ENCODE measurements around the gene GLYR1. TPM values are rescaled to one million over a fixed set of nuclear protein-coding genes. Genes with fewer than 3 reads are reported as not detected.

The GLYR1 gene
- total RNA-seq, 4 donors from 2014 or later: 86.0 to 129 (median 97.0) TPM

DNA sequence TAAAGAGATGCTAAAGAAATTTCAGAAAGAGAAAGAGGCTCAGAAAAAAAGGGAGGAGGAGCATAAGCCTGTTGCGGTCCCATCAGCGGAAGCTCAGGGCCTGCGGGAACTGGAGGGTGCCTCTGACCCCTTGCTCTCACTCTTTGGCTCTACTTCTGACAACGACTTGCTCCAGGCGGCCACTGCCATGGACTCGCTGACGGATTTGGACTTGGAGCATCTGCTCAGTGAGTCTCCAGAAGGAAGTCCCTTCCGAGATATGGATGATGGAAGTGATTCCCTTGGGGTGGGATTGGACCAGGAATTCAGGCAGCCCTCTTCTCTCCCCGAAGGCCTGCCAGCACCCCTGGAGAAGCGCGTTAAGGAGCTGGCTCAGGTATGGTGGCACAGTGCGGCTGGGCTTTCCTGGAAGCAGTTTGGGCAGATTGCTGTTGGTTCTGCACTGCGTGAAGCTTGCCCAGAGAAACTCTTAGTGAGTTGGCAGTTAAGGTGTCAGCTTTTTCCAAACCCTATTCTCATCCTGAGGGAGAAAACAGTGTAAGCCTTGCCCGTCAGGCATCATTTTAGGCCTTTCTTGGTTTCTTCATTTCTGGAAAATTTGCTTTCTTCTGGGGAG lies 13.7 kb upstream of the GLYR1 start:
- H3K4me3 ChIP-seq: no peak overlapping the region
- no peak for ATAC-seq
- peaks cover 0 to 17% (median 0%) of the 10 kb centered on the region in 3 donors for H3K4me1 ChIP-seq
- peaks cover 0 to 83% of the 10 kb centered on the region in 2 donors for H3K36me3 ChIP-seq
- no peak overlapping the region for H3K27ac ChIP-seq
- 80 to 94% methylated on average over 6 of the region's 14 CpGs for WGBS, 2 donors (ENCODE audit: low coverage in 1 of 2)
- H3K27me3 ChIP-seq: no peaks in the 10 kb centered on the region
- no peaks in the 10 kb centered on the region for H3K9me3 ChIP-seq
- TF ChIP-seq EP300 (IDR thresholded peaks at IDR 0.05) (no peak), POLR2A (IDR thresholded peaks at IDR 0.05) (no peak), POLR2AphosphoS5 (IDR thresholded peaks at IDR 0.05) (no peak)
- TF ChIP-seq, protein P1, sequence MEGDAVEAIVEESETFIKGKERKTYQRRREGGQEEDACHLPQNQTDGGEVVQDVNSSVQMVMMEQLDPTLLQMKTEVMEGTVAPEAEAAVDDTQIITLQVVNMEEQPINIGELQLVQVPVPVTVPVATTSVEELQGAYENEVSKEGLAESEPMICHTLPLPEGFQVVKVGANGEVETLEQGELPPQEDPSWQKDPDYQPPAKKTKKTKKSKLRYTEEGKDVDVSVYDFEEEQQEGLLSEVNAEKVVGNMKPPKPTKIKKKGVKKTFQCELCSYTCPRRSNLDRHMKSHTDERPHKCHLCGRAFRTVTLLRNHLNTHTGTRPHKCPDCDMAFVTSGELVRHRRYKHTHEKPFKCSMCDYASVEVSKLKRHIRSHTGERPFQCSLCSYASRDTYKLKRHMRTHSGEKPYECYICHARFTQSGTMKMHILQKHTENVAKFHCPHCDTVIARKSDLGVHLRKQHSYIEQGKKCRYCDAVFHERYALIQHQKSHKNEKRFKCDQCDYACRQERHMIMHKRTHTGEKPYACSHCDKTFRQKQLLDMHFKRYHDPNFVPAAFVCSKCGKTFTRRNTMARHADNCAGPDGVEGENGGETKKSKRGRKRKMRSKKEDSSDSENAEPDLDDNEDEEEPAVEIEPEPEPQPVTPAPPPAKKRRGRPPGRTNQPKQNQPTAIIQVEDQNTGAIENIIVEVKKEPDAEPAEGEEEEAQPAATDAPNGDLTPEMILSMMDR (IDR thresholded peaks at IDR 0.05): no peak

DNA sequence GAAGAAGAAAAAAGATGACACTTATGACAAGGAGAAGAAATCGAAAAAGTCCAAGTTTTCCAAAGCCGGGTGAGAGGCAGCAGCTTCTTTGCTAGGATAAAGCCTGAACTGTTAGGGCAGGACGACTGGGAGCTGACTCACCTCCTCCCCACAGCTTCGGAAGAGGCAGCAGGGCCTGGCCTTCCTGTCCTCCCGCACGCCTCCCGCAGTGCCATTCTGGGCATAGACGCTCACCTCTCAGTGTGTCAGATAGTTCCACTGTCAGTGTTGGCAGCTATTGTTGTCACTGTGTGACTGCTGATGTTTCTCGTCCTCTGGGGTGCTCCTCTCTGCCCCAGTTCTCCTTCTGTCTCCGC lies 12.8 kb upstream of the GLYR1 start:
- H3K4me1 ChIP-seq: peaks cover 0 to 17% (median 0%) of the 10 kb centered on the region in 3 donors
- ATAC-seq: no peak
- peak overlapping the region in 1 of 4 donors; percentile 43 for H3K27ac ChIP-seq
- no peaks in the 10 kb centered on the region for H3K9me3 ChIP-seq
- 79% methylated on average over 10 of the region's 10 CpGs; no CpG with 5 or more reads in 1 of the 2 donors for WGBS, 2 donors (ENCODE audit: low coverage in 1 of 2)
- no peaks in the 10 kb centered on the region for H3K27me3 ChIP-seq
- TF ChIP-seq, protein P1 (IDR thresholded peaks at IDR 0.05): no peak
- TF ChIP-seq POLR2A (IDR thresholded peaks at IDR 0.05) (no peak), POLR2AphosphoS5 (IDR thresholded peaks at IDR 0.05) (no peak), EP300 (IDR thresholded peaks at IDR 0.05) (no peak)
- H3K4me3 ChIP-seq: no peak overlapping the region
- H3K36me3 ChIP-seq: peaks cover 0 to 89% of the 10 kb centered on the region in 2 donors

DNA sequence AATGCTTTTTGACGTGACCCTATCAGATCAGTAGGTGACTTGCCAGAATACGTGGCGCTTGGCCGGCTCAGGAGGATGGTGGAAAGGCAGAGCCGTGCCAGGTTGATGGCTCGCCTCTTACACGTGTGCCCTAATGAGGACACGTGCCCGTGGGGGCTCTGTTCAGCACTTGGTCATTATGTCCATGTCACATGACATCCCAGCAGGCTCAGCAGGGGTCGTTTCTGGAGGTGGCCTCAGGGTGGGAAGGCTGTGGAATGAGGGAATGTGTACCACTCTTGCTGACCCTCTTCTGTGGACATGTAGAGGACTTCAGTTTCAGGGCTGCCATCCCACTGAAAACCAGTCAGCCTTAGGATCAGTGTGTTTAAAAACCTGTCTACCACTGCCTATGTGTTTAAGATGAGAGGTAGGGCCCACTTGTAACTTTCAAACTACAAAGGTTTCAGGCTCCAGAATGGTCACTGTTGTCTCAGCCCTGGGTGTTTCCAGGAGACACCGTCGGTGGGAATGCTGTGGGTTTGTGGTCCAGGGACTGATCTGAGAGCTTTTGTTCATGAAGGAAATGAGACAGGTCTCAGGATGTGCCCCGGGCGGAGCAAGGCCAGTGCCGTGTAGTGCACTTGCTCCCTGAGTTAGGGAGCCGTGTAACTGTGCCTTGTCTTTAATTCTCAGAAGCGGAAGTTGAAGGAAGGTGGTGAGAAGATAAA lies 12.3 kb upstream of the GLYR1 start:
- Histone ChIP-seq H3K36me3 (peaks cover 0 to 94% of the 10 kb centered on the region in 2 donors), H3K27me3 (no peaks in the 10 kb centered on the region), H3K4me3 (no peak overlapping the region), H3K9me3 (no peaks in the 10 kb centered on the region), H3K4me1 (peaks cover 0 to 17% (median 0%) of the 10 kb centered on the region in 3 donors), H3K27ac (peak overlapping the region in 2 of 4 donors; percentile 15 to 43)
- 89 to 91% methylated on average over 4 to 10 of the region's 17 CpGs for WGBS, 2 donors (ENCODE audit: low coverage in 1 of 2)
- ATAC-seq: no peak
- TF ChIP-seq POLR2A (IDR thresholded peaks at IDR 0.05) (no peak), POLR2AphosphoS5 (IDR thresholded peaks at IDR 0.05) (no peak), EP300 (IDR thresholded peaks at IDR 0.05) (no peak)
- TF ChIP-seq, protein P1 (IDR thresholded peaks at IDR 0.05): no peak

DNA sequence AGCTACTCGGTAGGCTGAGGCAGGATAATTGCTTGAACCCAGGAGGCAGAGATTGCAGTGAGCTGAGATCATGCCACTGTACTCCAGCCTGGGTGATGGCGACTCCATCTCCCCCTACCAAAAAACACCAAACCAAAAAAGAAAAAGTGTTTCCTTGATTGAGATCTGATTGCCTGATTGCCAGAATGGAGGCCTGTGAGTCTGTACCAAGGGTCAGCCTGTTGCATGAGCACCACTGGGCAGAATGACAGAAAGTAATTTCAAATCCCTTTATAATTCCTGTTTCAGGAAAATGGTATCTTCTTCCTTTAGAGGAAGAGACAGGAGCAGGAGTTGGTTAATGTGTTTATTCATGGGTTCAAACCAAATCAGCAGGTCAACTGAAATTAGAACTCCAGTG lies 8.7 kb upstream of the GLYR1 start:
- Histone ChIP-seq H3K27me3 (no peaks in the 10 kb centered on the region), H3K36me3 (peaks cover 0 to 81% of the 10 kb centered on the region in 2 donors), H3K9me3 (no peaks in the 10 kb centered on the region), H3K4me1 (peaks cover 0 to 29% (median 3%) of the 10 kb centered on the region in 3 donors), H3K27ac (no peak overlapping the region), H3K4me3 (no peak overlapping the region)
- no peak for ATAC-seq
- TF ChIP-seq POLR2A (IDR thresholded peaks at IDR 0.05) (no peak), POLR2AphosphoS5 (IDR thresholded peaks at IDR 0.05) (no peak), EP300 (IDR thresholded peaks at IDR 0.05) (no peak)
- TF ChIP-seq, protein P1 (IDR thresholded peaks at IDR 0.05): no peak
- WGBS, 2 donors (ENCODE audit: low coverage in 1 of 2): 92 to 100% methylated on average over 2 of the region's 2 CpGs

All from gastroesophageal sphincter (tissue), 4 donors.